Stimulated activated CD8-positive, alpha-beta memory T cell treated with anti-CD3 and anti-CD28 coated beads, Interleukin-15, amount 100 ng/mL, for 1 hour (primary cell): ENCODE results near the gene ZNF789.
"Not testable (repeated sequence)": the region's sequence is repeated elsewhere in the genome, so short reads cannot be mapped to it uniquely, and the experiment has no call there.

ENCODE experiments used
- DNase-seq: peaks from one replicate; pipeline ENCODE4 v3.0.0-alpha.2; 2020; ENCODE audit warnings: low read depth

Gene ZNF789

DNA sequence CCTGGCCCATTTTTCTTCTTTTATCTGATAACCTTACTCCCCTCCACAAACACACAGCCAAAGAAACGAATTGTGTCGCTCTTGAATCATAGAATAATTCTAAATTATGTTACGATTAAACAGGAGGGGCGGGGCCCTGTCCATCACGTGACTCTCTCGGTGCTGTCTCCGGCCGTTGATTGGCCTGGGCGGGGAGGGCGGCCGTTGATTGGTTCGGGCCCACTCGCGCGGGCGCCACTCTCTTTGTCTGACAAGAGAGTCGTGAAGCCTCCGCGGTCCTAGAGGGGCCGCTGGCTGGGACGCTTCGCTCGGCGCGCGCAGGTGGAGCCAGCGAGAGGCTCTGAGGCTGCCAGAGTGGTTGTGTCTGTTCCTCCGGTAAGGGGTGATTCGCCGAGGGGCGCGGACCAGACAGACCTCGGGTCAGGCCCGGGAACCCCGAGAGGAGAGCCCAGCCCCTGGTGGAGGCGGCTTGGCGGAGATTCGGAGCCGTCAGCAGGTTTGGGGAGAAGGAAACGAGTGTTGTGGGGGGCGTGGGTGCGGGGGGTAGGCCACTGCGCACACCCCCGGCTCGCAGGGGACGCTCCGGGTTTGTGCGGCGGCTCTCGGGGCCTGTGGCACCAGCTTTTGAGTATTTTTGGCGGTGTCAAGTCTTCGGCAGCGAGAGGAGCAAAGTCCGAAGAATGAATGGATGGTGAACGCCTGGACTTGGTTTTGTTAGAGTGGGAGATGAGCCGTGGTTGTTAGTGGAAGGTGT lies at the start of gene ZNF789:
Gene ZNF789, plus strand, starts transcription at position 330 of the 754 bp plus-strand sequence. CDS start 3,567 bp downstream, outside the sequence.
- DNase-seq, result peak; percentile 94

DNA sequence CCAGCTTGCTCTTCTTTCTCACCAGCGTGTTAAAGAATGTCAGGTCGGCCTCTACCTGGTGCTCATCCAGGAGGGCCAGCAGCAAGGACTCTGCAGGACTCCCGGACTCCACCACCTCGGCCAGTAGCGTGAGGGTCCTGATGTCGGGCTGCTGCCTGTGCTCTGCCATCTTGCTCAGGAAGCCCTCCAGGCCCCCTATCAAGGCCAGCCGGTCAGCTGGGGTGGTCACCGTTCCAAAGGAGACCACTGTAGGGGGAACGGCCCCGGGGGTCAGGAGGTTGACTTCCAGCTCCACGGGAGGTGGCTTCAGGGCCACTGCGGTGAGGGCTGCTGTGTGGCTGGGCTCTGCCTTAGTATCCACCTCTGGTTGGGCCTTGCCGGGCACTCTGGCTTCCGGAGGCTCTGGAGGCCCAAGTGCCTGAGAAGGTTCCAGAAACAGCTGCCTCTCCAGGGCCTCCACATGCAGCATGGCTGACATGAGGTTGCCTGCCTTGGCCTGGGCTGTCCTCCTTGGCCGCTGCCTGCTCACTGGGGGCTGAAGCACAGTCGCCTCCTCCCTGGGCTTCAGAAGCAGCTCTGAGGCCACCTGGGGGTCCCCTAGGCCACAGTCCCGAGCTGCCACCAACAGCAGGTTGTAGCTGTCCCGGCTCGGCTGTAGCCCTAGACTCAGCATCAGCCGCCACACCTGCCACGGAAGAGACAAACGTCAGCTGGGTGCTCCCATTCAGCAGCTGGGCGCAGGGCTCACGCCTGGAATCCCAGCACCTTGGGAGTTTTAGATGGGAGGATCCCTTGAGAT lies 47.6 kb upstream of the ZNF789 start:
- no peak for DNase-seq

DNA sequence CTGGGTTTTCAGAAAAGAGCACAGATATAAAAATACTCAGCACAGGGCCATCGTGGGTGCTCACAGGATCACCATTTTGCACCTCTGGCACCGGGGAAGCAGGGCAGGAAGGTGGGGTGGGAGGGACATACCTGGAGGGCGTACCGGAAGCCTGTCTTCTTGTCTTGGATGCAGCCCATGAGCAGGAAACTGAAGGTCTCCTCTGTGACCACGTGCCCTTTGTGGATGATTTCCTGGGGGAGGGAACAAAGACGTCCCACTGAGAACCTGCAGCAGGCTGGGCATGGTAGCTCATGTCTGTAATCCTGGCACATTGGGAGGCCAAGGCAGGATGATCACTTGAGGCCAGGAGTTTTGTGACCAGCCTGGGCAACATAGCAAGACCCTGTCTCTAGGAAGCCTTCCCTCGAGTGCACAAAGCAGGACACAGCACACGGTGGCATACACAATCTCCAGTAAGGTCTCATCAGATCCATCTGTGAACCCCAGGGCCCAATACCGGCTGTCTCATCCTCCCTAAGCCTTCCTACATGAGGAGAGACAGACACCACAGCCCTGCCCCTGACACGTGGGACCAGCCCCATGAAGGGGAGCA lies 43.6 kb upstream of the ZNF789 start:
- no peak for DNase-seq

DNA sequence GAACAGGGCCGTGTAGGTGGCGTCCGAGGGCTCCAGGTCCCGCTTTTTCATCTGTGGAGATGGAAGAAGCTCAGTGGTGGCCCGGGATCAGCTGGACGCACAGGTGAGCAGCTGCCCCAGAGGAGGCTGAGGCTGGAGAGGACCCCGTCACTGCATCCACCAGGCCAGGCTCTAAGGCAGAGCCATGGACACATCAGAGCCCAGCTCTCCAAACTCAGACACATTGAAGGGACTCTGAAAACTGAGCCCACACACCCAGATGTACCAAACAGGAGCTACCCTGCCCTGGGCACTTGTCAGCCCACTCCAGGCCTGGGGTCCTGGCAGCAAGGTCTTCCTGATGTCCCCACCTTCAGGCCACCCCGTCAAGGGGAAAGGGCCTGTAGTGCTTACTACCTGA lies 42.9 kb upstream of the ZNF789 start:
- no peak for DNase-seq

DNA sequence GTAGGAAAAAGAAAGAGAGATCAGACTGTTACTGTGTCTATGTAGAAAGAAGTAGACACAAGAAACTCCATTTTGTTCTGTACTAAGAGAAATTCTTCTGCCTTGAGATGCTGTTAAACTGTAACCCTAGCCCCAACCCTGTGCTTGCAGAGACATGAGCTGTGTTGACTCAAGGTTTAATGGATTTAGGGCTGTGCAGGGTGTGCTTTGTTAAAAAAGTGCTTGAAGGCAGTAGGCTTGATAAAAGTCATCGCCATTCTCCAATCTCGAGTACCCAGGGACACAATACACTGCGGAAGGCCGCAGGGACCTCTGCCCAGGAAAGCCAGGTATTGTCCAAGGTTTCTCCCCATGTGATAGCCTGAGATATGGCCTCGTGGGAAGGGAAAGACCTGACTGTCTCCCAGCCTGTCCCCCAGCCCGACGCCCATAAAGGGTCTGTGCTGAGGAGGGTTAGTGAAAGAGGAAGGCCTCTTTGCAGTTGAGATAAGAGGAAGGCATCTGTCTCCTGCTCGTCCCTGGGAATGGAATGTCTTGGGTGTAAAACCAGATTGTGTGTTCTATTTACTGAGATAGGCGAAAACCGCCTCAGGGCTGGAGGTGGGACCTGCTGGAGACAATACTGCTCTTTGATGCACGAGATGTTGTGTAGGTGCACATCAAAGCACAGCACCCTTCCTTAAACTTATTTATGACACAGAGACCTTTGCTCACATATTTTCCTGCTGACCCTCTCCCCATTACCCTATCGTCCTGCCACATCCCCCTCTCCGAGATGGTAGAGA lies 40.7 kb upstream of the ZNF789 start:
- not testable (repeated sequence) for DNase-seq

DNA sequence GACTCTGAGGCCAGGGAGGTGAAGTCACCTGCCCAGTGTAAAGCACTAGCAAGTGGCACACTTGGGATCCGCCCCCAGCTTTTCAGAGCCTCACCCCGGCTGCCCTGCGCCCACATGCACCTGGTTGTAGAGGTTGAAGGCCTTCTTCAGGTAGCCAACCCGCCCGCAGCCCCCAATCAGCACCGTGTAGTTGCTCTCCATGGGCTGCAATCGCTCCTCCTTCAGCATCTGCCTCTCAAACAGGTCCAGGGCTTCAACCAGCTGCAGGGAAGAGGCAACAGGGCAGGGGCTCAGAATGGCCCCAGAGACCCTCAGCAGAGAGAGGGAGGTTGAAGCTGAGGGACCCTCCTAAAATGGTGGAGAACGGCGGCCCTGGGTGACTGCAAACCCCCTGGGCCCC lies 39.5 kb upstream of the ZNF789 start:
- no peak for DNase-seq

DNA sequence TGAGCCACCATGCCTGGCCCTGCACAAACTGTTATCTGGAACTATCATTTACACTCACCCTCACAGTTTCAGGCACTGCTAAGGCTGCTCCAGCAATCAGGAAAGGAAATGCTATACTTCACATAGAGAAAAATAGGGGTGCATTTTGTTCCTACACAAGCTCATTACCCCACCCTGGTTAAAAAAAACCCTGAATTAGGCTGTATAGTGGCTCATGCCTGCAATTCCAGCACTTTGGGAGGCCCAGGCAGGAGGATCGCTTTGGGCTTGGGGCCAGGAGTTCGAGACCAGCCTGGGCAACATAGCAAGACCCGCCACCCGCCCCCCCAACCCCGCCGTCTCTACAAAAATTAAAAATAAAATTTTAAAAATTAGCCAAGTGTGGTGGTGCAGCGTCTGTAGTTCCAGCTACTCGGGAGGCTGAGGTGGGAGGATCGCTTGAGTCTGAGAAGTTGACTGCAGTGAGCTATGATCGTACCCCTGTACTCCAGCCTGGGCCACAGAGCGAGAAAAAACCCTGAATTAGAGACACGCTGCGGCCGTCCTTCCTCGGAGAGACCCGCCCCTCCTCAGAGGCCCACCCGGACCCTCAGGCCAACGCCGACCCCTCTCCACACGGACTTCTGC lies 34.6 kb upstream of the ZNF789 start:
- no peak for DNase-seq

DNA sequence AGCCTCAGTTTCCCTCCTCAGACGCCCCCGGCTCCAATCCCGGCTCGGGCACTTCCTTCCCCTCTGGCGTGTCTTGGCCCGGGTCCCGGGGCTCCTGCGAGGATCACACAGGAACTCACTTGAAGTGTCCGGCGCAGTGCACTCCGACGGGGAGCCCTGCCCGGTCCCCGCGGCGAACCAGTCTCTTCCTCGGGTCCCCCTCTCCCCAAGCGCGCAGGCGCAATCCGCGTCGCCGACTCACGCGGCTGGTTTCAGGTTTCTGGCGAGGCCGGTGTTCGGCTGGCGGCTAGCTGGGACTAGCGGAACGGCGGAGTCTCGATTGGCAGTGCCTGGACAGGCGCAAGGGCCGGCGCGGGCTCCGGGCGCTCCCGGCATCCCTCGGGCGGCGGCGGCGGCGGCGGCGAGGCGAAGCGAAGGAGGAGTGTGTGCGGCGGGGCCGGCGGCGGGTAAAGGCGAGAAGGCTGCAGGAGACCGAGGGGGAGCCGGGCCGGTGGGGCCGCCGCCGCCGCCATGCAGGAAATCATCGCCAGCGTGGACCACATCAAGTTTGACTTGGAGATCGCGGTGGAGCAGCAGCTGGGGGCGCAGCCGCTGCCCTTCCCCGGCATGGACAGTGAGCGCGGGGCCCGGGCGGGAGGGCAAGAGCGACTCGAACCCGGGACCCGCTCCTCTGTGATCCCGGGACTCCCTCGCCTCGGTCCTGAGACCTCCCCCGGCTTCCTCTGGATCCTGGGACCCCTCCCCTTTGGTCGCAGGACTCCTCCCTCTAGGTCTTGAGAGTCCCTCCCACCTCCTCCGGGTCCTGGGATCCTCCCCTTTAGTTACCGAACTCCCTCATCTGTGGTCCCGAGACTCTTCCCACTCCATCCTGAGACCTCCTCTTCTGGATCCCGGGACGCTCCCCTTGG lies 33.9 kb upstream of the ZNF789 start, which contains the start of the genes CPSF4 and PTCD1:
Gene CPSF4, plus strand, starts transcription at position 371 of the 908 bp plus-strand sequence. Its CDS starts 140 bp downstream, at position 511.
Gene PTCD1, minus strand, starts transcription at position 226 of the 908 bp plus-strand sequence. CDS start 3,556 bp downstream, outside the sequence.
- DNase-seq, result peak; percentile 78

DNA sequence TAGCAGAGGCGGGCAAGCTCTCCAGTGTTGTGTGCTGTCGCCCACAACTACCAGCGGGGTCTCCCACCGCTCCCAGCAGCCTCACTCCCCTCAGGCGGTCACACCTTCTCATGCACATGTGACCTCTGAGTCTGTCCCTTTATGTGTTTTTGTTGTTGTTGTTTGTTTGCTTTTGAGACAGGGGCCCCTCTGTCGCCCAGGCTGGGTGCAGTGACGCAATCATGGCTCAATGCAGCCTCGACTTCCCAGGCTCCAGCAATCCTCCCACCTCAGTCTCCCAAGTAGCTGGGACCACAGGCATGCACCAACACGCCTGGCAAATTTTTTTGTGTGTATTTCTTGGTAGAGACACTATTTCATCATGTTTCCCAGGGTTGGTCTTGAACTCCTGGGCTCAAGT lies 32.5 kb upstream of the ZNF789 start:
- DNase-seq, result no peak

DNA sequence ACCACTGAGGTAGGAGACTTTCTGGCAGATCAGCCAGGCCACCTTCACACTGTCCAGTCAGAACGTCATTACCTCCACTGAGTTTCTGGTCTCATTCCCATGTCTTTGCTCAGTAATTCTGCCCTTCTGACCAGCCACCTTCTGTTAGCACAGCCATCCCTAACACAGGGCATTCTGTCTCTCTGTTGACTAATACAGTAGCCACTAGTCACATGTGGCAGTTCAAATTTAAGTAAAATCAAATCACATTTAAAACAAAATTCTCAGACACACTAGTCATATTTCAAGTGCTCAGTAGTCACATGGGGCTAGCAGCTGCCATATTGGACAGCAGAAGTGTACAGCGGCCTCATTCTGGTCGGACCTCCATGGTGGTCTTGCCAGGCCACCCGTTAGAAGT lies 26.6 kb upstream of the ZNF789 start:
- no peak for DNase-seq

DNA sequence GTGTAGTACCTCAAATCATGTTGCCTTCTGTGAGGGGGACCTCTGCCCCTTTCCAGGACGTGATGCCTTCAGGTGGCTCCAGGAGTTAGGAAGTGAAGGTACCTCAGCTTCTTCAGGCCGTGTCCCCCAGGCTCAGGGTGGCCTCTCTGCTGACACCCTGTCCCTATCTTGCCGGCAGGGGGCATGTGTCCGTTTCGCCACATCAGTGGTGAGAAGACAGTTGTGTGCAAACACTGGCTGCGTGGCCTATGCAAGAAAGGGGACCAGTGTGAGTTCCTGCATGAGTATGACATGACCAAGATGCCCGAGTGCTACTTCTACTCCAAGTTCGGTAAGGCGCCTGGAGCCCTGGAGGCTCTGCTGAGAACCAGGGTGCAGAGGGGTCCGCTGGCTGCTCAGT lies 24.7 kb upstream of the ZNF789 start:
- no peak for DNase-seq

DNA sequence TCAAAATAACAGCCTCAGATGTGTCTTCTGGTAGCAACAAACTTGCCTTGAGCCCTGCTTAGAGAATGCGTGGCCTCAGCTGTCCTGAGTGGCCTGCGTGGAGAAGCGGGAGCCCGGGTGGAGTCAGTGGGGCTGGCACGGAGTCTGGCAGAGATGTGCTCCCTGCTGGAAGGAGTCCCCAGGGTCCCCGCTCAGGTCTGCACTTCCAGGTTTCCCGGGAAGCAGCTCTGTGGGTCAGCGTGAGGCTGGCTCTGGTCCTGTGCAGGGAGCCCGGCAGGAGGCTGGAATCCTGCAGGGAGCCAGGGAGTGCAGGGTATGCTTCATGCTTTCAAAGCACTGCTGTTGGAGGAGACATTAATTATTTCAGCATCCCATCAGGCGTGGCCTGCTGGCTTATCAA lies 23.8 kb upstream of the ZNF789 start:
- DNase-seq, result no peak

DNA sequence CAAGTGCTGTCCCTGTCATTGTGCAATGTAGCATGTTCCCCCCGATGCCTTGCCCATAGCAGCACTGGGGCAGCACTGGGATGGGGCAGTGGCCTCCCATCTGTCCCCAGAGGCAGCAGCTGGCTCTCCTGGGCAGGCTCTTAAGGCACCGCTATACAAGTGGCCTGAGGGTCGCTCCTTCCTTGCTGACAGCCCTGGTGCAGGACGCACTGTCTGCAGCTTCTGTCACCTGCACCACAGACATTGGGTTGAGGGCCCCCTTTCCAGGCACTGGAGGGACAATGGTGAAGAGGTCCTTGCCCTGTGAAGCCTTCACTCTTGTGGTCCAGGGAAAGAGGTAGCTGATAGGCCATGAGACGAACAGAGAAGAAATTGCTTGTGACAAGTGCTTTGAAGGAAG lies 23.4 kb upstream of the ZNF789 start:
- no peak for DNase-seq

DNA sequence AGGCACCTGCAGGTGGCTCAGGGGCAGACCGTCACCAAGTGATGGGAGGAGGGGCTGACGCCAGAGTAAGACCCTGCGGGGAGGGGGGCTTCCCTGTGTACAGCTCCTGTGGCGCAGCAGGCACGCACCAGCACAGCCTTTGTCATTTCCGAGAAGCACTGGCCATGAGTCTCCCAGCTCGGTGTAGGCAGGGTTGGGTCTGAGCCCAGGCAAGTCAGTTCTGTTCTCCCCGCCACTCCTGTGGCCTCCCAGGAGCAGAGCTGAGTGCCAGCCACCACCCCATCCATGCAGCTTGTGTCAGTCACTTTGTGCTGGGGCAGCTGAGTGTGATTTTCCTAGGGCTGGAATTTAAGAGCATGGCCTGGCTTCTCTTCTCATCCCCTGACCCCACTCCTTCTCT lies 20.8 kb upstream of the ZNF789 start:
- no peak for DNase-seq

DNA sequence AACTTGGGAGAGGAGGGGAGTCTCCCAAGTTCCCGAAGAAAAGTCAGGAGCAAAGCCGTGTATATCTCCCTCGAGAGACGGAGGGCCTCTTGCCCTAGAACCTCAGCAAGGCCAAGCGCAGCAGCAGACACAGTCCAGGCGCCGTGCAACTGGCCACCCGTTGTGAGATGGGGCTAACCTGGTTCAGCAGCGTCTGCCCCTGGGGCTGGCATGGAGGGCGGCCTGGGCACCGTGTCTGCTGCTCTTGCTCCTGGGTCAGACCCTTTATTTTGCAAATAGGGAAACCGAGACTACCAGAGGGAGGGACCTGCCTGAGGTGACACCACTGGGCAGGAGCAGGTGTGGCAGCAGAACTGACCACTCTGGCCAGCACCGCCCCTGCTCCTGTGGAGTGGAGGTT lies 20.1 kb upstream of the ZNF789 start:
- no peak for DNase-seq

DNA sequence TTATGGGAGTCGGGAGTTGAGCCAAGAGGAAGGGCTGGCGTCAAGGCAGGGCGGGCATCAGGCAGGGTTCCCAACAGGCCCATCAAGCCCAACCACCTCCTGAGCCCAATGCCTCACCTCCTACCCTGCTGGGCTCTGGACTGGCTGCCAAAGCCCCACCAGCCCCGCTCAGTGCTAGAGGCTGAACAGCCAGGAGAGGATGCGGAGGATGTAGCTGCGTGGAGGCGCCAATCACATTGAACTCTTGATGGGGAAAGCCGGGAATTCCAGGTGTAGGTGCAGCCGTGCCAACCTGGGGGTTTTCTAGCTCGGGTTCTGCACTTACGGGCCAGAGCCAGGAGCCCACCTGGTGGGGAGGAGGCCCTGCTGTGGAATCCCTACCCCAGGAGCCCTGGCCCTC lies 19.6 kb upstream of the ZNF789 start:
- no peak for DNase-seq

DNA sequence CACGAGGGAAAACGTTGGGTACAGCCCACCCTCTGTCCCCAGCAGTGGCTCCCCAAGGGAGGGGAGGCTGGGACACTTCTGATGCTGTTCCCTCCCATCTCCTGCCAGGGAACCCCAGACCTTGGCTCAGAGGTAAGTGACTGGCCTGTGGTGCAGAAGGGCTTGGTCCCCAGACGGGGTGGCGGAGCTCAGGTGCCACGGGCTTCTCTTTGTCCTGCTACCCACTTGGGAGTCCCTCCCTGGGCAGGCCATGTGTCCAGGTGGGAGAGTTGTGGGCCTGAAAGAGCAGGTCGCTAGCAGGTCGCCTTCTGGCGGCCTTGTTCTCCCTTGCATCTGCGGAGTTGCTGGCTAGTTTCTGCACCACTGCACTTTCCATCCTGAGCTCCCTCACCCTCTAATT lies 16.8 kb upstream of the ZNF789 start:
- DNase-seq, result no peak

DNA sequence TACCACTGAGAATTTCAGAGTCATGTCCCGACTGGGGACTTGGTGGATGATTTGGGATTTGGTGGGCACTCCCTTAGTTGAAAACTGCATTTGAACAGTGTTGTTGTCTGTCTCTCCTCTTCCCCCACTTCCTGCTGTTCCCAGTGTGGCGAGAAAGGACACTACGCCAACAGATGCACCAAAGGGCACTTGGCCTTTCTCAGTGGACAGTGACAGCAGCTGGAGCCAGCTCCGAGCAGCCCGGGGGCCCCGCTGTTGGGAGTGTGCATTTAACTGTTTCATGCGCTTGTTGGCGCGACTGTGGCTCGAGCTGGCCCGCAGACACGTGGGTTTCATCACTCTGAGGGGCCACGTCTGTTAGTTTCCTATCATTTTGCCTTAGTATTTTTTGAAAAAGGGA lies 16.4 kb upstream of the ZNF789 start:
- DNase-seq, result no peak

DNA sequence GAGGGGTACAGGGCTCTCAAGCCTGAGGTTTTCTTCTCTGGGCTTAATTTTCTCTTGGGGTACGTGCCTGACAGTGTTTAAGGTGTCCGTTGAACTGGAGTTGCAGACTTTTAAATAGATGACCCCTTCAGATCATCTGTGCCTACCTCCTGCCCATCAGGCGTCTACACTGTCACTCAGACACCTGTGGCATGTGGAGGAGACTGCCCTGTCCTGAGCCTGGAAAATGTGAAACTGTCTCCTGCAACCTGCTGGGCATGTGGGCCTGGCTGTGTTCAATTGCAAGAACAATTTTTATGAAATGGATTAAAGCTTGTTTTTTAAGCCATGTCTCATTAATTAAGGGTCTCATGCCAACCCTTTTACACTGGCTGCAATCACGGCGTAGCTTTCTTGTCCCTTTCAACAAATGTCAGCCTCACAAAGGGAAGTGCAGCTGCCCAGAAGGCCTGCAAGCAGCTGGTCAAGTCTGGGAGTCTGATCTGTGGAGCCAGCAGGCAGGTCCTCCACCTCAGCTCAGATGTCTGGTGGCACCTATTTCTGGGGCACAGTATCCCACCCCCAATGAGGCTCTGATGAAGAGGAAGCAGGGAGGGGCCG lies 15.5 kb upstream of the ZNF789 start:
- DNase-seq, result no peak
